GM18858 (cell line): Measurements from ENCODE around the gene CCDC12.

Experiments
- ATAC-seq: cut with Tn5 transposase; IDR thresholded peaks from one replicate; pipeline ENCODE4 v1.9.1; 2021; ENCODE audit not compliant: unreplicated experiment

Gene CCDC12

DNA sequence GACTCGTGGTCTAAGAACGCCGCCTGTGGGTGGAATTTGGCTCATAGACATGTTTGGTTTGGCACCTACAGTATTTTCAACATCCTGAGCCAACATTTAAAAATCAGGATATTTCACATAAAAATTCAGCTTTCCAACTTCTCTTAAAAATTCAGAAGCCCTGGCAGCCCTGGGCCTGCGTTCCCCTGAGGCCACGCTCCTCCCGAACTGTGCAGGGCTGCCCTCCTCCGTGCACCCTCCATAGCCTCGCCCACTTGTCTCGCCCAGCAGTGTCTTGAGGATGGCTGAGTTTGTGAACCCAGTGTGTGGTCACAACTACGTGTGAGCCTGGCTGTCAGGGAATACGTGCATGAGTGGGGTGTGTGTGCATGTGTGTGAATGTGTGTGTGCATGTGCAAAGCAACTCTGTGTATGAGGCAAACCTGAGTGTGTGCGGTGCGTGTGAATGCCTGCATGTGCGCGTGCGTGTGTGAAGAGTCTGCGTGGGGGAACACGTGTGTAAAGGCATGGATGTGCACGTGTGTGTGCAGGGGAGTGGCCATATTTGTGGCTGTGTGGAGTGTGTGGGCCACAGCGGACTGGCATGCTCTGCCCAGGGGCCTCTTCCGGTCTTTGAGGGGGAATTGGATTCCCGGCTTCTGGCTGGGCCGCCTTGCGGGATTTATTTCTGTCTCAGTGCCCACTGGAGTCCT, 68.1 kb downstream of the CCDC12 start:
- no peak for ATAC-seq

DNA sequence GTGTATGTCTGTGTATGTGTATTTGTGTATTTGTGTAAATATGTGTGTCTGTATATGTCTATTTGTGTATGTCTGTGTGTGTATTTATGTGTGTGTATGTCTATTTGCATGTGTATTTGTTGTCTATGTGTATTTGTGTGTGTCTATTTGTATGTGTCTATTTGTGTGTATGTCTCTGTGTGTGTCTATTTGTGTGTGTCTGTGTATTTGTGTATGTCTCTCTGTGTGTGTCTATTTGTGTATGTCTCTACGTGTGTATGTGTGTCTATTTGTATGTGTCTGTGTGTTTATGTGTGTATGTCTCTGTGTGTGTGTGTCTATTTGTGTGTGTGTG, 68.6 kb downstream of the CCDC12 start:
- ATAC-seq, result no peak

DNA sequence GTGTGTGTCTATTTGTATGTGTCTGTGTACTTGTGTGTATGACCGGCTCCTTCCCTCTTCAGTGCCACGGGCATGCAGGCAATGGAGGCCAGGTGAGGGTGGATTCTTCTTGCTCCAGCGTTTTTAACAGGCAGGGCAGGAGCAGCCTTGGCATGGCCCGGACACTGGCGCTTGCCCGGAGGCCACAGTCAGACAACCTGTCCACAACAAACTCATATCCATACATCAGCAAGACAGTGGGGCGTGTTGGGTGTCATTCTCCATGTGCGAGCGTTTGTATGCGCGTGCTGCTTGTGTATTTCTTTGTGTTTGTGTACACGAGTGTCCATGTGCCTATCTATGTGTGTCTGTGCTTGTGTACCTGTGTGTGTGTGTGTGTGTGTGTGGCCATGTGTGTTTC, 69.3 kb downstream of the CCDC12 start:
- no peak for ATAC-seq

- no peak for ATAC-seq
Observed at GRCh38 chr3:46906471-46907058, 70.0 kb downstream of the CCDC12 start.

DNA sequence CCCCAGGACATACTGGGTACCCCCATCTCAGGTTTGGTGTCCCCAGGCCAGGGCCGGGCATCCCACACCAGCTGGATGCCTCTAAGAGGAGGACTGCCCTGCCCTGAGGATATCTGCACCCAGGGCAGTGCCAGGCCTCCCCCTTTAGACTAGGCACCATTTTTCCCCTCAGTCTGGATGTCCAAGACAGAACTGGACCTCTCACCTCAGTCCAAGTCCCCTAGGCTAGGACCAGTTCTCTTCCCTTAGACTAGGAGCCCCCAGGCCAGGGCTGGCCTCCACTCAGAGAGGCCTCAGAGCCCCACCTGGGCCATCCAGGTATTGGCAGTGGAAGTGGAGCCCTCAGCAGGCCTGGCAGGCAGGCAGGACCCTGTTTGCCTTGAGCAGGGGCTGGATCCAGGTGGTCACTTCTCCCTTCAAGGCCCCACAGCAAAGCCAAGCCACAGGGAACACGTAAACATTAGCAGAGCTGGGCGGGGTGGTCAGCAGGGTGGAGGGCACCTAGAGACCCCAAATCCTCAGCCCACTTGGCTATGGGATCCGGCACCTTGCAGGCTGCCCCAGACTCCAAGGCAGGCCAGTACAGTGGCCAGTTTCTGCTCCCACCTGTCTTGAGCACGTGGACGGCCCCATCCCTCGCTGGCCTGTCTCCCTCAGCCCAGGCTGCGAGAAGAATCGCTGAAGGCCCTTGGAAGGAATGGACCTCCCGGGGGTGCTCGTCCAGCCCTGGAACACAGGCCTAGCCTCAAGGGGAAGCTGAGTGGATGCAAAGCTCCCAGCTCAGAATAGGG, 70.7 kb downstream of the CCDC12 start:
- no peak for ATAC-seq

DNA sequence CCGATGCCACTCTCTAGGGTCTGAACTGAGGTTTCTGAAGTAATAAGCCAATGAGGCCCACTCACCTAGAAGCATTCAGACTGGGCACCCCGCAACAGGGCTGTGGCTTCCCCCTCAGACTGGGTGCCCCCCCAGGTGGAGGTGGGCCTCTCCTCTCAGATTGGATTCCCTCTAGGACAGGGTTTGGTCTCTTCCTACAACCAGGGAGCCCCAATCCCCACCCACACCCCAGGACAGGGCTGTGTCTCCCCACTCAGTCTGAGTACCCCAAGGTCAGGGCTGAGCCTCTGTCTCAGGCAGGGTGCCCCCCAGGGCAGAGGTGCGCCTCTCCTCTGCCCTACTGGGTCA, 71.4 kb downstream of the CCDC12 start:
- ATAC-seq, result no peak

GRCh38 chr3:46904303-46905212, 72.0 kb downstream of the CCDC12 start:
- no peak for ATAC-seq

DNA sequence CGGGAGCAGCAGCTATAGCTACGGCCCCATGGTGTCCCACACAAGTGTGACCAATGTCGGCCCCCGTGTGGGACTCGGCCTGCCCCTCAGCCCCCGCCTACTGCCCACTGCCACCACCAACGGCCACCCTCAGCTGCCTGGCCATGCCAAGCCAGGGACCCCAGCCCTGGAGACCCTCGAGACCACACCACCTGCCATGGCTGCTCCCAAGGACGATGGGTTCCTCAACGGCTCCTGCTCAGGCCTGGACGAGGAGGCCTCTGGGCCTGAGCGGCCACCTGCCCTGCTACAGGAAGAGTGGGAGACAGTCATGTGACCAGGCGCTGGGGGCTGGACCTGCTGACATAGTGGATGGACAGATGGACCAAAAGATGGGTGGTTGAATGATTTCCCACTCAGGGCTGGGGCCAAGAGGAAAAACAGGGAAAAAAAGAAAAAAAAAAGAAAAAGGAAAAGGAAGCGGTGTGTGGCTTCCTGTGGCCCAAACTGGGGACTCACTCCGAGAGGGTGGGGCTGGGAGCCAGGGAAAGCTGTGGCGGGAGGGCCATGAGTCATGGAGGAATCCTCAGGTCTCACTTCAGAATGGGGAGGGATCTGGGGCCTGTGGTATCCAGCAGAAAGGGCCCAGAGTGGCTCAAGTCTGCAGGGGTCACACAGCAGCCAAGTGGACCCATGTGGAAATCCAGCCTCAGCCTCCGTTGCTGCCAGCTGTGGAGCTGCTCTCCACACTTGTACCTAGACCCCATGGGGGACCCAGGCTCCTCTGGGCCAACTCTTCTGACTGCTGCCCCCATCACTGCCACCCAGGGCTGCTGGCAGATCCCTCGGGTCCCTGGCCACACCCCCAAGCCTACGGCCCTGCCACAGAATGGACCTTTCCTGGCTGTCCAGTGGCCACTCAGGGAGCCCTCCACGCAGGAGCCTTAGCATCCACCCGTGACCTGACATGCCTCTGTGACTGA, 72.9 kb downstream of the CCDC12 start:
- no peak for ATAC-seq

DNA sequence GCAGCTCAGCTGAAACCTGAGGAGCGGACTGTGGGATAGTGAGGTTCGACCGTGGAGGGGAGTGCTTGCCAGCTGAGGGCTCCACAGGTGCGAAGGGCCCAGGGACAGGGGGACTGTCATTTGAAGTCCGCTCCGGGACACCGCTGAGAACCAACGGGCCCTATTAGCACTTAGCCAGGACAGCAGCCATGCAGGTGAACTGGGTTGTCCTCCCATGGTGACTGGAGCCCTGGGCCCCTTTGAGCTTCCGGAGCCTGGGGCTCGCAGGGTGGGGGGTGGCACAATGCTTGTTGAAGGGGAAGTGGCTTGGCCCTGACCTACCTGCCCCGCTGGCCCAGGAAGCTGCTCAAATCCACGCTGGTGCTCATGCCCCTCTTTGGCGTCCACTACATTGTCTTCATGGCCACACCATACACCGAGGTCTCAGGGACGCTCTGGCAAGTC, 74.3 kb downstream of the CCDC12 start:
- no peak for ATAC-seq

DNA sequence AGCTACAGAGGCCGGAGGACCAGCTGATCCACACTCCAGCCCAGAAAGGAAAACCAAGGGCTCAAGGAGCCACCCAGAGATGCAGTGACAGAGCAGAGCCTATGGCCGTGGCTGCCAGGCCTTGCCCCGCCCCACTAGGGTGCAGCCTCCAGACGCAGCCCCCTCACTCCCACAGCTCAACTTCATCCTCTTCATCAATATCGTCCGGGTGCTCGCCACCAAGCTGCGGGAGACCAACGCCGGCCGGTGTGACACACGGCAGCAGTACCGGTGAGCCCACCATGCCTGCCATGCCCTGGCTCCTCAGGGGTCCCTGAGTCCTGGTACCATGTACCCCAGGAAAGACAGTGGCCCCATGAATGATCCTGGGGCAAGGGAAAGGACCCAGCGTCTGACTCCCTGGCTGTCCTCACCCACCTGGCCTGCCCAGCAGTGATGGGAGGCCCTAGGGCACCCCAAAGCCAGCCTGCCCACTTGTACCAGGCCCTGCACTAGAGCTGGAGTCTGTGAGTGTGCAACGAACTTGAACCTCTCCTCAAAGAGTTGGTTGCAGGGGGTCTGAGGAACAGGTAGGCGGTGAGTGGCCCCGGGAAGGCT, 74.9 kb downstream of the CCDC12 start:
- ATAC-seq, result no peak

GRCh38 chr3:46901061-46901460, 75.5 kb downstream of the CCDC12 start:
- ATAC-seq, result no peak

- no peak for ATAC-seq
Observed at GRCh38 chr3:46900356-46900755, 76.2 kb downstream of the CCDC12 start.

DNA sequence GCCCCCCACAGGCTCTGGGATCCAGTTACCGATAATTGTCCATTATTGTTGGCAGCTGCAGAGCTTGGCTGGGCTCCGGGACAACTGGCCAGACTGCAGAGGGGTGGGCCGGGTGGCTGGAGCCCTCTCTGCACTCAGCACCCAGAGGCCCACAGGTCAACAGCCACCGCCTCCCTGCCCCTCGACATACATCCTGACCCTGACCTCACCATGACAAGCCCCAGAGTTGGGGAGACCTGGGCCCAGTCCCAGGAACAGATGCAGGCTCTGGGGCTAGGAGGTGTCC, 76.6 kb downstream of the CCDC12 start:
- ATAC-seq, result no peak

GRCh38 chr3:46899151-46900006, 77.2 kb downstream of the CCDC12 start:
- no peak for ATAC-seq

GRCh38 chr3:46898321-46899150, 78.0 kb downstream of the CCDC12 start:
- no peak for ATAC-seq

DNA sequence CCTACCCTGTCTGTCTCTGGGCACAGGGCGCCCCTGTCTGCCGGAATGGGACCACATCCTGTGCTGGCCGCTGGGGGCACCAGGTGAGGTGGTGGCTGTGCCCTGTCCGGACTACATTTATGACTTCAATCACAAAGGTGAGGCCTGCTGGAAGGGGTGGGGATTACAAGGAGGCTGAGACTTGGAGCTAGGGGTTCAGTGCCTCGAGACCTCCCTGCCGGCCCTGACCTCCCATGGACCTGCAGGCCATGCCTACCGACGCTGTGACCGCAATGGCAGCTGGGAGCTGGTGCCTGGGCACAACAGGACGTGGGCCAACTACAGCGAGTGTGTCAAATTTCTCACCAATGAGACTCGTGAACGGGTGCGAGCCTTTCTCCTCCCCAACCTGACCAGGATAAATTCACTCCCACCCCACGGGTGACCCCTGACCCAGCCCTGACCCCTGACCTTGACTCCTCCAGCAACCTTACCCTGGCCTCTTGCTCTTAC, 78.7 kb downstream of the CCDC12 start:
- ATAC-seq, result no peak

DNA sequence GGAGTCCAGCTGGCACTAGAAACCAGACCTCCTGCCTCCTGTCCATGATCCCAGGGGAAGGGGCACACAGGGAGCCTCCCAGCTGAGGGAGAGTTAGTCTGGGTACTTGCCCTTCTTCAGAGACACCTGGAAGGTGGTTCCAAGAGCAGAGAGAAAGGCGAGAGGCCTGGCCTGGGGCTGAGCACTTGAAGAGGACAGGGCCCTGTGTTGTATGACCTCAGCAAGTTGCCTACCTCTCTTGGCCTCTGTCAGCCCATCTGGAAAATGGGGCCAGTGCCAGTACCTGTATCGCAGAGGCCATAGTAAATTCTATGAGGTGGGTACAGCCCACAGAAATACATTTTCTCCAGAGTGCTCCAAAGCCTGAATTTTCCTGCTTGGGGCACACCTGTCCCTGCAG, 79.5 kb downstream of the CCDC12 start:
- no peak for ATAC-seq

DNA sequence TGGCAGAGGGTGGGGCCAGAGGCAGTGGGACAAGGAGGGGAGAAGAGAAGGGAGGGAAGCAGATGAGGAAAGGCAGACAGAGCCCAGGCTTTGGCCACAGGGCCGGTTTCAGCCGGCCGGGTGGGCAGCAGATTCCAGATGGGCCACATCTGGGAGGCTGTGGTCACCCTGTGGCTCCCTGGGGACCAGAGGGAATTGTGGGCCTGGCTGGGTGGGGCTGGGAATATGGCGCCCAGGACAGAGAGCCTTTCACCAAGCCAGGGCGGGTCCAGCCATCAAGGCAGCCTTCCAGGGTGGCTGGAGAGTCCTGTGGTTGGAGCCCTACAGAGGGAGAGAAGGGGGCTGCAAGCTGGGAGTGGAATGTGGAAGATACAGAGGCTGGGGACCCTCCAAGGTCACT, 80.2 kb downstream of the CCDC12 start:
- no peak for ATAC-seq
